ENCODE measurements around the gene CBLB. TPM values are rescaled to one million over a fixed set of nuclear protein-coding genes. Genes with fewer than 3 reads are reported as not detected.

Gene CBLB
- total RNA-seq, 1 donor from 2014 or later: 30.0 TPM

DNA sequence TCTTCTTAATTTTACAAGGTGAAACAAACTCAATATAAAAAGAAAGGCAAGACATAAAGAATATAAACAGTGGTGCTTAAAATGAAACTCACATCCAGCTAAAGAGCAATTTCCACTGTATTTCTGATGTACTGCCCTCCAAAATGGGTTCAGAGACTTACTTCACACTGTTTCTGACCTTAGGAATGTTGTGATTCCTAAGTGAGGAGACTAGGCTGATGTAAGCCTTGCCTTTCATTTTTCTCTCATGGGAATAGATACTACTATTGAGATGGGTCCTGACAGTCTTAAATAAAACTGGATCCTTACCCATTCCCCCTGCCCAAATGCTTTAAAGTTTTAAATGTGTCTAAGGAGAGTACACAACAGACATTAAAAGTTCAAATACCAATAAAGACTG is 86.9 kb downstream of the CBLB start:
- Histone ChIP-seq H3K36me3 (ENCODE audit: control insufficient read depth, insufficient read depth, low read length) (no peaks in the 10 kb centered on the region), H3K4me3 (ENCODE audit: low read depth, low read length) (no peak overlapping the region), H3K27me3 (ENCODE audit: control insufficient read depth, insufficient read depth, low read length) (no peaks in the 10 kb centered on the region)
- FAIRE-seq: no peak
- TF ChIP-seq, protein P1, sequence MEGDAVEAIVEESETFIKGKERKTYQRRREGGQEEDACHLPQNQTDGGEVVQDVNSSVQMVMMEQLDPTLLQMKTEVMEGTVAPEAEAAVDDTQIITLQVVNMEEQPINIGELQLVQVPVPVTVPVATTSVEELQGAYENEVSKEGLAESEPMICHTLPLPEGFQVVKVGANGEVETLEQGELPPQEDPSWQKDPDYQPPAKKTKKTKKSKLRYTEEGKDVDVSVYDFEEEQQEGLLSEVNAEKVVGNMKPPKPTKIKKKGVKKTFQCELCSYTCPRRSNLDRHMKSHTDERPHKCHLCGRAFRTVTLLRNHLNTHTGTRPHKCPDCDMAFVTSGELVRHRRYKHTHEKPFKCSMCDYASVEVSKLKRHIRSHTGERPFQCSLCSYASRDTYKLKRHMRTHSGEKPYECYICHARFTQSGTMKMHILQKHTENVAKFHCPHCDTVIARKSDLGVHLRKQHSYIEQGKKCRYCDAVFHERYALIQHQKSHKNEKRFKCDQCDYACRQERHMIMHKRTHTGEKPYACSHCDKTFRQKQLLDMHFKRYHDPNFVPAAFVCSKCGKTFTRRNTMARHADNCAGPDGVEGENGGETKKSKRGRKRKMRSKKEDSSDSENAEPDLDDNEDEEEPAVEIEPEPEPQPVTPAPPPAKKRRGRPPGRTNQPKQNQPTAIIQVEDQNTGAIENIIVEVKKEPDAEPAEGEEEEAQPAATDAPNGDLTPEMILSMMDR (IDR thresholded peaks at IDR 0.05; ENCODE audit: insufficient read depth, low read length, severe bottlenecking): no peak
- DNase-seq (ENCODE audit: low read depth): no peak

GRCh38 chr3:105780107-105780506 is 88.7 kb downstream of the CBLB start:
- Histone ChIP-seq H3K36me3 (ENCODE audit: control insufficient read depth, insufficient read depth, low read length) (no peaks in the 10 kb centered on the region), H3K27me3 (ENCODE audit: control insufficient read depth, insufficient read depth, low read length) (no peaks in the 10 kb centered on the region), H3K4me3 (ENCODE audit: low read depth, low read length) (no peak overlapping the region)
- FAIRE-seq: no peak
- TF ChIP-seq, protein P1 (IDR thresholded peaks at IDR 0.05; ENCODE audit: insufficient read depth, low read length, severe bottlenecking): no peak
- DNase-seq (ENCODE audit: low read depth): no peak

DNA sequence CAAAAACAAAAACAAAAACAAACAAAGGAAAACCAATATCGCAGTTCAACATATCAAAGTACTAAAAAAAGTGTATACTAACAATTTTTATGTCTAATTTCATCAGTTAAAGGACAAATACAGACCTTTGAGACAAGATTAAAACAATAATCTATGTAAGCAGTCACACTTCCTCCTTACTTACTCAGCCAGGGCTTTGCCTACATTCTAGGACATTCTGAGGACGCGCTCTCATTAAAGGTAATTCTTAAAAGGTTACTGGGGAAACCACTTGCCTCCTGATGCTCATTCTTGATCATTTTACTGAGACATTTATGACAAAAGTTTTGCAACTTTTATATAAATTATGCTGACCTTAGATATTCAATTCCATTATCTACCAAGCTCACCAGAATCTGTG is 93.4 kb downstream of the CBLB start:
- no peaks in the 10 kb centered on the region for H3K27me3 ChIP-seq (ENCODE audit: control insufficient read depth, insufficient read depth, low read length)
- H3K4me3 ChIP-seq (ENCODE audit: low read depth, low read length): no peak overlapping the region
- TF ChIP-seq, protein P1 (IDR thresholded peaks at IDR 0.05; ENCODE audit: insufficient read depth, low read length, severe bottlenecking): no peak
- FAIRE-seq (no peak), DNase-seq (ENCODE audit: low read depth) (no peak)
- peaks cover 1% of the 10 kb centered on the region for H3K36me3 ChIP-seq (ENCODE audit: control insufficient read depth, insufficient read depth, low read length)

- TF ChIP-seq, protein P1 (IDR thresholded peaks at IDR 0.05; ENCODE audit: insufficient read depth, low read length, severe bottlenecking): no peak
- Histone ChIP-seq H3K27me3 (ENCODE audit: control insufficient read depth, insufficient read depth, low read length) (no peaks in the 10 kb centered on the region), H3K36me3 (ENCODE audit: control insufficient read depth, insufficient read depth, low read length) (peaks cover 2% of the 10 kb centered on the region), H3K4me3 (ENCODE audit: low read depth, low read length) (no peak overlapping the region)
- no peak for FAIRE-seq
- DNase-seq (ENCODE audit: low read depth): no peak
Measured at GRCh38 chr3:105774444-105775180, 94.2 kb downstream of the CBLB start.

GRCh38 chr3:105773291-105773690 is 95.5 kb downstream of the CBLB start:
- no peak overlapping the region for H3K4me3 ChIP-seq (ENCODE audit: low read depth, low read length)
- no peaks in the 10 kb centered on the region for H3K27me3 ChIP-seq (ENCODE audit: control insufficient read depth, insufficient read depth, low read length)
- H3K36me3 ChIP-seq (ENCODE audit: control insufficient read depth, insufficient read depth, low read length): peaks cover 2% of the 10 kb centered on the region
- DNase-seq (ENCODE audit: low read depth) (no peak), FAIRE-seq (no peak)
- TF ChIP-seq, protein P1 (IDR thresholded peaks at IDR 0.05; ENCODE audit: insufficient read depth, low read length, severe bottlenecking): no peak

DNA sequence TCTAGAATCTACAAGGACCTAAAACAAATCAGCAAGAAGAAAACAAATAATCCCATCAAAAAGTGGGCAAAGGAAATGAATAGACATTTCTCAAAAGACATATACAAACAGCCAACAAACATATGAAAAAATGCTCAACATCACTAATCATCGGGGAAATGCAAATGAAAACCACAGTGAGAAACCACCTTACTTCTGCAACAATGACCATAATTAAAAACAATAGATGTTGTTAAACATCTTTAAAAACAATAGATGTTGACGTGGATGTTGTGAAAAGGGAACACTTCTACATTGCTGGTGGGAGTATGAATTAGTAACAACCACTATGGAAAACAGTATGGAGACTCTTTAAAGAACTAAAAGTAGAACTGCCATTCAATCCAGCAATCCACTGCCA is 96.2 kb downstream of the CBLB start:
- DNase-seq (ENCODE audit: low read depth): no peak
- Histone ChIP-seq H3K4me3 (ENCODE audit: low read depth, low read length) (no peak overlapping the region), H3K36me3 (ENCODE audit: control insufficient read depth, insufficient read depth, low read length) (peaks cover 2% of the 10 kb centered on the region), H3K27me3 (ENCODE audit: control insufficient read depth, insufficient read depth, low read length) (no peaks in the 10 kb centered on the region)
- FAIRE-seq: no peak
- TF ChIP-seq, protein P1 (IDR thresholded peaks at IDR 0.05; ENCODE audit: insufficient read depth, low read length, severe bottlenecking): no peak
